HepG2 (cell line): ENCODE measurements around the gene ECHS1. TPM values are rescaled to one million over a fixed set of nuclear protein-coding genes. Genes with fewer than 3 reads are reported as not detected.
A peak's percentile ranks its signal among the peaks of the same experiment; 100 is the strongest.

Experiments used
- AKNA ChIP-seq: sonication (generic); formaldehyde crosslinking; IDR thresholded peaks from 2 replicates; pipeline ENCODE4 v1.4.0; 2020; ENCODE audit warnings: missing genetic modification reagents, borderline replicate concordance
- DNMT1 ChIP-seq: sonication (generic); formaldehyde crosslinking; IDR thresholded peaks from 2 replicates; pipeline ENCODE4 v1.5.1; 2020; ENCODE audit warnings: mild to moderate bottlenecking, missing genetic modification reagents
- HMGXB4 ChIP-seq, 2 experiments: sonication (generic) in 1 of 2; formaldehyde crosslinking in 1 of 2; IDR thresholded peaks; 2 replicates each; pipeline versions ENCODE4 v1.4.0 to v1.6.1; 2018 to 2020; ENCODE audit warnings: missing genetic modification reagents in 2 of 2, borderline replicate concordance in 1 of 2, low read depth in 1 of 2, mild to moderate bottlenecking in 1 of 2, missing biosample characterization in 1 of 2
- HNRNPL ChIP-seq: fragments of 200-400 bp; formaldehyde crosslinking; IDR thresholded peaks from 2 replicates; pipeline ENCODE4 v1.6.1; 2017; ENCODE audit warnings: mild to moderate bottlenecking, low read depth, low read length
- KLF12 ChIP-seq: sonication (generic); formaldehyde crosslinking; IDR thresholded peaks from 2 replicates; pipeline ENCODE4 v1.4.0; 2020; ENCODE audit warnings: missing genetic modification reagents, borderline replicate concordance
- MEF2D ChIP-seq: sonication (generic); formaldehyde crosslinking; IDR thresholded peaks from 2 replicates; pipeline ENCODE4 v1.5.1; 2020; ENCODE audit warnings: mild to moderate bottlenecking, missing genetic modification reagents
- MYC ChIP-seq: sonication (generic); formaldehyde crosslinking; IDR thresholded peaks from 2 replicates; pipeline ENCODE4 v1.9.0; 2021; ENCODE audit warnings: missing genetic modification reagents, borderline replicate concordance
- NR0B2 ChIP-seq: sonication (generic); formaldehyde crosslinking; IDR thresholded peaks from 2 replicates; pipeline ENCODE4 v1.4.0; 2020; ENCODE audit warnings: mild to moderate bottlenecking, missing genetic modification reagents
- RFXANK ChIP-seq: IDR thresholded peaks from 2 replicates; pipeline ENCODE4 v1.6.1; 2016
- STAG1 ChIP-seq: sonication (generic); formaldehyde crosslinking; IDR thresholded peaks from 2 replicates; pipeline ENCODE4 v1.4.0; 2020; ENCODE audit warnings: missing genetic modification reagents
- TEAD3 ChIP-seq: optimal IDR thresholded peaks from 2 replicates; pipeline ENCODE3; 2016; ENCODE audit warnings: borderline replicate concordance
- ZBTB39 ChIP-seq: sonication (generic); formaldehyde crosslinking; IDR thresholded peaks from 2 replicates; pipeline ENCODE4 v1.5.0; 2020; ENCODE audit warnings: missing genetic modification reagents
- ZNF577 ChIP-seq: sonication (generic); formaldehyde crosslinking; IDR thresholded peaks from 2 replicates; pipeline ENCODE4 v1.4.0; 2020; ENCODE audit warnings: mild to moderate bottlenecking, low read depth, missing genetic modification reagents, borderline replicate concordance
- ZNF589 ChIP-seq: sonication (generic); formaldehyde crosslinking; conservative IDR thresholded peaks from 2 replicates; pipeline ENCODE4 v1.8.0; 2022; ENCODE audit warnings: mild to moderate bottlenecking, moderate library complexity, missing genetic modification reagents
- ZNF800 ChIP-seq: sonication (generic); formaldehyde crosslinking; IDR thresholded peaks from 2 replicates; pipeline ENCODE4 v1.4.0; 2020; ENCODE audit warnings: missing genetic modification reagents
- ZSCAN21 ChIP-seq: sonication (generic); formaldehyde crosslinking; IDR thresholded peaks from 2 replicates; pipeline ENCODE4 v1.8.0; 2022; ENCODE audit warnings: mild to moderate bottlenecking, missing genetic modification reagents, moderate library complexity, borderline replicate concordance
- polyA plus RNA-seq, 8 experiments: library from polyadenylated mRNA; depleted of rRNA in 3 of 8; stranded (reverse) in 7 of 8; unstranded in 1 of 8; fragments of >200 nt; fragmentation: Illumina TruSeq in 4 of 8; extraction: Trizol in 4 of 8; gene quantifications; 2 replicates each; pipeline versions ENCODE4 v1.2.1 to v1.2.3, GENCODE V29; 2011 to 2016; ENCODE audit warnings: low read depth in 4 of 8, missing spikeins in 1 of 8, mixed read lengths in 1 of 8; ENCODE audit not compliant: insufficient read depth in 1 of 8
- total RNA-seq, 5 experiments: library from RNA; depleted of rRNA; stranded (reverse); fragments of >200 nt; fragmentation: Illumina TruSeq; extraction: Trizol; gene quantifications; 2 replicates each; pipeline ENCODE4 v1.2.3, GENCODE V29; 2016; ENCODE audit warnings: low read depth in 1 of 5

The ECHS1 gene
- total and polyA plus RNA-seq, 2 of the 13 experiments (the other 11 are each of a cell fraction or from before 2014, with no cell fraction given) = 32.7 to 195 TPM

- TF ChIP-seq ZNF589 (CRISPR knock-in tag) (no peak; the same call in 1 of the 2 replicates), ZNF577 (CRISPR knock-in tag) (no peak), HMGXB4 (CRISPR knock-in tag; IDR thresholded peaks at IDR 0.05; ENCODE audit: borderline replicate concordance in 1 of 2, low read depth in 1 of 2) (peak; percentile 88 to 91), NR0B2 (CRISPR knock-in tag) (peak; percentile 81; the same call in 1 of the 2 replicates), HNRNPL (0 out of 2 replicates have a peak, but pooled peaks have one; percentile 42), DNMT1 (CRISPR knock-in tag) (0 out of 2 replicates have a peak, but pooled peaks have one; percentile 81), RFXANK (peak; percentile 47; the same call in 1 of the 2 replicates), ZNF800 (peak; percentile 76; the same call in 1 of the 2 replicates), ZSCAN21 (CRISPR knock-in tag) (peak; percentile 91; the same call in 1 of the 2 replicates), AKNA (CRISPR knock-in tag) (no peak), KLF12 (CRISPR knock-in tag) (peak; percentile 80; the same call in 1 of the 2 replicates), MEF2D (CRISPR knock-in tag) (no peak), TEAD3 (CRISPR knock-in tag) (peak; percentile 78), ZBTB39 (CRISPR knock-in tag) (peak; percentile 85; the same call in 1 of the 2 replicates), STAG1 (peak; percentile 39), MYC (peak; percentile 98)
These were observed 21.0 kb upstream of the ECHS1 start, which contains the start of gene MTG1 (continued) for GRCh38 chr10:133394064-133394663.
